Activated CD4-positive, alpha-beta T cell treated with anti-CD3 and anti-CD28 coated beads, Interleukin-2, amount 50 U/mL, for 4 hours (primary cell): ENCODE results near the gene SFI1.
A peak's percentile ranks its signal among the peaks of the same experiment; 100 is the strongest.
"Not testable (repeated sequence)": the region's sequence is repeated elsewhere in the genome, so short reads cannot be mapped to it uniquely, and the experiment has no call there.

Source experiments
- DNase-seq, 2 experiments: peaks; one replicate each; pipeline ENCODE4 v3.0.0-alpha.2; 2020

The SFI1 gene

GRCh38 chr22:31588970-31589675 lies 92.8 kb downstream of the SFI1 start:
- DNase-seq = no peak

DNA sequence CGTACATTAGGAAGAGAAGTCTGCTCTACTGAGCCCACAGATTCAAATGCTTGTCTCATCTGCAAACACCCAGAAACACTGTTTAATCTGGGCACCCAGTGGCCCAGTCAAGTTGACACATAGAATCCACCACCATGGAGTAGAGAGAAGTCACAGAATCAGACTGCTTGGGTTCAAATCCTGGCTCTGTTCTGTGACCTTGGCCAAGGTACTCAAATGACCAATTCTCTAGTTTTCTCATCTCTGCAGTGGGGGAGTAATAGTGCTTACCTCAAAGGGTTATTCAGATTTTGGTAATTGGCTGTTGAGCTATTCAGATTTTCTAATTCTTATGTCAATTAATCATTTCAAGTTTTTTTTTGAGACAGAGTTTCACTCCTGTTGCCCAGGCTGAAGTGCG lies 93.8 kb downstream of the SFI1 start:
- DNase-seq = not testable (repeated sequence)

DNA sequence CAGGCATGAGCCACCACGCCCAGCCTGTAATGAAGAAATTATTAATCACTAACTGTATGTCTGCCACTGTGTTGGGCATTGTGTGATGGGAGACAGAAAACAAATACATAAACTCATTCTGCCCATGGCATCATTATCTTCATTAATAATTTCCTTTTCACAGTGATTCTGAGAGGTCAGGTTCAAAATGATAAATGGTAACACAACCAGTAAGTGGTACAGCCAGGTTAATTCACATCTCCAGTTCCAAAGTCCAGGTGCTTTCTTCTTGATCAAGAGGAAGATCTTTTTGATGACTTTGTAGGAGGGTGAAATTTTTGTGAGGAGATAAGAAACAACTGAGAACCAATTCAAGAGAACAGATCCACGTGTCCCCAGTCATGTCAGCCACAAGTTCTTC lies 98.9 kb downstream of the SFI1 start:
- DNase-seq = no peak

DNA sequence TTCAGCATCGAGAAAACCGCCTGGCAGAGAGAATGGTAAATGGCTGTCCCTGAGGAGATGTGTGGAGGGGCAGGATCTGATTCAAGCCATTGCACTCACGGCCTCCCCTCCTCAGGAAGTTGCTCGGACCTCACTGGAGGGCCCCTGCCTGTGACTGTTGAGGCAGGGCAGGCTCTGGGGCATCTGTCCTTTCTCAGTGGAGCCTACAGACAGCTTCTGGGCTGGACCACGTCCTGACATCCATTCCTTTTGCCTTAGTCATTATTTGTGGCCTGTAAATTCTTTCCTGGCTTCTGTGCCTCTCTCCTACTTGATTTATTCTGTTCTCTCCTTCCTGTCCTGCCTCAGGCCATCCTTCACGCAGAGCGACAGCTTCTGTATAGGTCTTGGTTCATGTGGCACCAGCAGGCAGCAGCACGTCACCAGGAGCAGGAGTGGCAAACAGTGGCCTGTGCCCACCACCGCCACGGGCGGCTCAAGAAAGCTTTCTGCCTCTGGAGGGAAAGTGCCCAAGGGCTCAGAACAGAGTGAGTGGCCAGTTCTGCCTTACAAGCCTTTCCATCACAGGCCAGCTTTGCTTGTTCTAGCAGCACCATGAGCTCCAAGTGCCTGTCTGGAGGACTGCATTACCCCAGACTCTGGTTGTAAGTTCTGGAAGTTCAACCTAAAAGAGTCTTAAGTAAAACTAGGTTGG lies 106.1 kb downstream of the SFI1 start:
- no peak for DNase-seq

GRCh38 chr22:31603081-31603525 lies 106.8 kb downstream of the SFI1 start:
- no peak for DNase-seq

- no peak for DNase-seq
These were observed 107.2 kb downstream of the SFI1 start for GRCh38 chr22:31603574-31603973.

- no peak for DNase-seq
These were observed 107.9 kb downstream of the SFI1 start for GRCh38 chr22:31604137-31604705.

DNA sequence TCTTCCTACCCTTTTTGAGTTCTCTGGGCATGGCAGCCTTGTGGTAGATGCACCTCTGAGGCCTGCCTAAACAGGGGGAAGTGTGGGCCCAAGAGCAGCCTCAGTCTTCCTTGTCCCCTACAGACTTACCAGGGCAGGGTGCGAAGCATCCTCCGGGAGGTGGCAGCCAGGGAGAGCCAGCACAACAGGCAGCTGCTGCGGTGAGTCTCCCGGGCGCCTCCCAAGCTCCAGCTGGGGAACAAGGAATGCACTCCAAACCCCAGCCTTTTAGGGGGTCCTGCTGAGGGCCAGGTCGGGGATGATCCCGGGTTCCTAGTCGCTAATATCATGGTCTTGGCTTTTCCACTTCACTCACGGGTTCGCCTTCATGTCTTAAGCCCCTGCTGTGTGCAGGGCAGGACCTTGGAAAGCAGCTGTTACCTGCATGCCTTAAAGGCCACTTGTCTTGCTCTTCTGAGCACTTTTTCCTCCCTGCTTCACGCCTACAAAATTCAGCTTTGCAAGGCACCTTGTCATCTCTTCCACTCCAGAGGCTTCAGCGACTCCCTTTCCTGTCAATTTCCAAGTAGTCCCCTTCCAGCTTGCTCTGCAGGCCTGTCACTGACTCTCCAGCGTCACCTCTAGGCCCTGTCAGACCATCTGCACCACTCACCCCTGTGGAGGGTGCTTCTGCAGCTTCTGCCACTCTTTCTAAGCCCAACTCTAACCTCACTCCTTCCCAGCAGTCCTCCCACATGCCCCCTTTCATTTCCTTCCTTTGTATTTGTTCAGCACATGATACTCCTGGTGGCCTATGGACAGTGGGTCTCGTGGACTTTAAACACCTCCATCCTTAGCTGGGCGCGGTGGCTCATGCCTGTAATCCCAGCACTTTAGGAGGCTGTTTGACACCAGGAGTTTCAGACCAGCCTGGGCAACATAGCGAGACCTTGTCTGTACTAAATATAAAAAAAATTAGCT lies 108.7 kb downstream of the SFI1 start:
- no peak for DNase-seq

DNA sequence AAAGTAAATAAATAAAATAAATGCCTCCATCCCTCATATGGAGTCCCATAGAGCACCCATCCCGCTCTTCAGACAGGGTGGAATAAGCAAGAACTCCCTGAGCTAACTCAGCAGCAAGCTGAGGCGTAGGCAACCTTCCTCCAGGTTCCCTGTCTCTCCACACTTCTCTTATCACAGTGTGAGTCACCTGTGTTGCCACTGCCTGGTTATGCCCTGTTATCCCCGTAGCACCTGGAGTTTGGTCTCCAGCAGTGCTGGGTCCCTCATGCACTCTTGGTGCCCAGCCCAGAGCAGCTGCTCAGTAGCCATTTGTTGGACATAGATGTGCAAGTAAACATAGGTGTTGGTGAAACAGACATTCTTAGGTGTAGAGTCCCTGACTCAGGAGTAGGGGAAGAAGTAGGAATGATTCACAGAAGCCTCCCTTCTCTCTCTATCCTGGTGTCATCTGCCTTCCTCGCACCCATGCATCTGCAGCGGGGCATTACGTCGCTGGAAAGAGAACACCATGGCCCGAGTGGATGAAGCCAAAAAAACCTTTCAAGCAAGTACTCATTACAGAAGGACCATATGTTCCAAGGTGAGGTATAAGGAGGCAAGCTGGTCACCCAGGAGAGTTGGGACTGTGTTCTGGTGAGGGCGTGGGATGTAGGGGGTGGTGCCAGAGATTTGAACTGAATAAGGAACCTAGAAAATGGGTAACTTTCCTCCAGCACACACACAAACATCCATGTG lies 109.7 kb downstream of the SFI1 start:
- no peak for DNase-seq

- no peak for DNase-seq
These were observed 111.4 kb downstream of the SFI1 start for GRCh38 chr22:31607696-31608095.

DNA sequence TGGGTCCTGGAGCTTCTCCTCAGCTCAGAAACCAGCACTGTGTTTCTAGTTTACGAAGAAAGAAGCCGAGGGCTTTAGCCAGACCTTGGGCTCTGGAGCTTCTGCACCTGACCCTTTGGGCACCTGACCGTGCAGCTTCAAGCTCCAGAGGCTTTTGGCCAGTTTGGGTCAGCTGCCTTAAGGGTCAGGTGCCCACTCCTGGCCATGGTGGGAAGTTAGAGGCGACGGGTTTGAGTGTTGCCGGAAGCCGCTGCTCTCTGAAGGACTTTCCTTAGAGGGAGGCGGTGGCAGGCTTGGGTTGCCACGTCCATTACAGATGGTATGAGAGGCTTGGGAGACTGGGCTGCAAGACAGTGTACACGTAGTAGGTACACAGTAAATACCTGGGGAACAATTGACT lies 113.4 kb downstream of the SFI1 start:
- no peak for DNase-seq

GRCh38 chr22:31610611-31611010 lies 114.3 kb downstream of the SFI1 start:
- DNase-seq = no peak

DNA sequence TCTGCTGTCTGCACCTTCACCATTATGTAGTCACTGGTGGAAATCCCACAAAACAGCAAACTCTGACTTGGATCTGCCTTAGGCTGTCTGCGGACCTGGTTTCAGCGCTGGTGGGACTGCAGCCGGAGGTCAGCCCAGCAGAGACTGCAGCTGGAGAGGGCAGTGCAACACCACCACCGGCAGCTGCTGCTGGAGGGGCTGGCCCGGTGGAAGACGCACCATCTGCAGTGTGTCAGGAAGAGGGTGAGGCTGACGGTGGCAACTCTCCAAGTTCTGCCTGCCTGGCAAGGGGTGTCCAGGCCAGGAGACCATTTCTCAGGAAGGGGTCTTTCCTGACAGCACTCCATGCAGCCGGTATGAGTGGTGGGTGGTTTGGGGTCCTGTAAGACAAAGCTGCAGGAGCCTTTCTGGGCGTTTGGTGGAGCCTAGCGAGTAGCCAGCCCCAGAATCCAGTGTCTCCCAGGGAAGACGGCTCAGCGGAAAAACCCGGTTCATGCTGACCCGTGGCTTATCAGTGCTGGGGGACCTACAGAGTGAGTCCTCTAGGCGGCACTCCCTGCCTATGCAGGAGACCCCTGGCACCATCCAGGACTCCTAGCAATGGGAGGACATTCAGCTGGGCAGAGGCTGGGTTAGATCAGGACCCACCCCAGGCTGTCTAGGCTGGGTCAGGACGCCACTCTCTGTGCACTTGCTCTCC lies 114.9 kb downstream of the SFI1 start:
- no peak for DNase-seq

DNA sequence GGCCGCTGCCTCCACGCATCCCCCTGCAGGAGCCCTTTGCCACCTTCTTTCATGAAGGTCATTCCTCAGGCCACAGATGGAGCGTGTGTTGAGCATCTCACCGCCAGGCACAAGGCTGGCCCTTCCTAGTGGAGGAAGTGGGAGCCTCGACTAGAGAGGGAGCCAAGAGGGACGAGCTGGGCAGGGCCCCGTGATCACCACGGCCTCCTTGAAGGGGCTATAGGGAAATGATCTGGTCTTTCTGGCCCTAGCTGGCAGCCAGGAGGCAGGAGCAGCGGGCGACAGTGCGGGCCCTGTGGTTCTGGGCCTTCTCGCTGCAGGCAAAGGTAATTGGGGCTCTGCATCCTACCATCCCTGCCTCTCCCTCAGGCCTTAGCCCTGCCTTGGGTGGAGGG lies 116.6 kb downstream of the SFI1 start:
- no peak for DNase-seq

GRCh38 chr22:31613286-31613903 lies 117.1 kb downstream of the SFI1 start:
- no peak for DNase-seq

DNA sequence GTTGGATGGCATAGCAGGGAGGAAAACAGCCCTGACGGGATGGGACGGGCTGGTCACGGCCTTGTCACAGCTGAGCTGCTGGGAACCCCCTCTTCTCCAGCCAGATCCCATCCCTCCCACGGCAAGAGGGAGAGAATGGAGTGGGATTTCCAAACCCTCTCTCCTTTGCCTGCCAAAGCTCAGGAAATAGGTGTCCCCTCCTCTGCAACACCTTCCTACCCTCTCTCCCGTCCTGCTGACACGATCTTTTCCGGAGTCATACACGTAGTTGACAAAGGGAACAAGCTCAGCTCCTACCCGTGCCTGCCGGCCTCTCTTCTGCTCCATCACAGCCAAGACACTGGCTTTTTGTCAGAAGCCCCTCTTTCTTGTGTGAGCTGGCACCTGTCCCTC lies 117.6 kb downstream of the SFI1 start:
- no peak for DNase-seq

DNA sequence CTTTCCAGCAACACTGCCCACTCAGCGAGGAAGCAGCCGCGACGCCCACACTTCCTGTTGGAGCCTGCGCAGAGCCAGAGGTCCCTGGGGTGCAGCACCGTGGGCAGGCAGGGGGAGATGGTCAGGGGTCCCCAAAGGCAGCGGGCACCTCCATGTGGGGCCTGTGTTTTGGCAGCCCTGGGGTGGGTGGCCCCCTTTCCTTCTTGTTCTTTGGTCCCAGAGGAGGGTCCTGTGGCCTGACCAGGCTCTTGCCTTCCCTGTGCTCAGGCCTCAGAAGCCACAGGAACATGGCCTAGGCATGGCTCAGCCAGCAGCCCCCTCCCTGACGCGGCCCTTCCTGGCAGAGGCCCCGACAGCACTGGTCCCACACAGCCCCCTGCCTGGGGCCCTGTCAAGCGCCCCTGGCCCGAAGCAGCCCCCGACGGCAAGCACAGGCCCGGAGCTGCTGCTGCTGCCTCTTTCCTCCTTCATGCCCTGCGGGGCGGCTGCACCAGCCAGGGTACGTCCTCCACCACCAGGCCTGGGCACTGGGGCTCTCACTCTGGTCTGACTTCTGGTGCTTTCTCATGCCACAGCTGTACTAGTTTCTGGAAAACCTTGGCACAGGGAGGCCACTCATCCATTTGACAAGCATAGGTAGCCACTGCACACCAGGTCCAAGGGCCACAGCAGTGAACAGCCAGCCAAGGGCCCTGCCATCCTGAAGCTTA lies 118.6 kb downstream of the SFI1 start:
- no peak for DNase-seq

DNA sequence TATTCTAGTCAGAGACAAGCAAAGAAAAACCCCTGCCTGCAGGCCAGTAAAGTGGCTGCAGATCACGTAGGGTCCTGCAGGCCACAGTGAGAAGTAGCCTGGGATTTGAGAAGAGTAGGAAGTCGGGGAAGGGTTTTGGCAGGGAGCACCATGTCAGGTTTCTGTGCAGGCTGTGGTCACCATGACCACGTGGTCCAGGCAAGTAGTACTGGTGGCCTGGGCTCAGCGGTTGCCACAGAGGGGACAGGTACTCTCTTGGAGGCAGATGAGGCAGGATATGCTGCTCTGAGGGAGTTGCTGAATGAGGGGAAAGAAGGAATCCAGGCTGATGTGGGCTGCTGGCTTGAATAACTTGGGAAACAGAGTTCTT lies 119.1 kb downstream of the SFI1 start:
- DNase-seq = no peak

- DNase-seq = no peak
These were observed 119.6 kb downstream of the SFI1 start for GRCh38 chr22:31615940-31616314.

- peak in 1 of 2 experiments; percentile 20 for DNase-seq
These were observed 120.1 kb downstream of the SFI1 start for GRCh38 chr22:31616315-31616980.
